ENCODE results near the gene STYK1. TPM values are rescaled to one million over a fixed set of nuclear protein-coding genes. Genes with fewer than 3 reads are reported as not detected.

The STYK1 gene
- total and polyA plus RNA-seq, 10 of the 15 experiments (the other 5 are each of a cell fraction or from before 2014, with no cell fraction given), result 0.62 to 1.2 (median 0.82) TPM; not detected in 1

DNA sequence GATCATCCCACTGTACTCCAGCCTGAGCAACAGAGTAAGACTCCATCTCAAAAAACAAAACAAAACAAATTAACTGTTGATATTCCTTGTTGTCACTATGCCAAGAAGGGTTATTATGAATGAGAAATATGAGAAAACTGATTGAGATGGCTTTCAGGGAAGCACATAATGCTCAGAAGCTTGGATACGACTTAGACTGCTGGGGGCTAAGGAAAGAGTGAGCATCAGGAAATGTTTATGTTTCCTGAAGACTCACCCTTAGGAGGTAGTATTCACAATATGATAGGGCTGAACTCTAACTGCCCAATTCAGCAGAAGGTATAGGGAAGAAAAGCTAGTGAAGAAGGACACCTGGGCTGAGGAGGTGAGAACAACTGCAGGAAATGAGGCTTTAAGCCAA is 6.3 kb downstream of the STYK1 start:
- BruUV-seq (replicated peaks), result no TSS peak
- TF ChIP-seq TAF1 (IDR thresholded peaks at IDR 0.05; ENCODE audit: borderline replicate concordance, low read depth, low read length), result no peak
- no peak for TF ChIP-seq ZNF207 (IDR thresholded peaks at IDR 0.05; ENCODE audit: borderline replicate concordance)
- TF ChIP-seq CBFB (IDR thresholded peaks at IDR 0.05; ENCODE audit: low read depth), result no peak
- no peak for TF ChIP-seq NFYB (IDR thresholded peaks at IDR 0.05; ENCODE audit: insufficient read depth, low read depth, low read length)
- TF ChIP-seq CHD2 (IDR thresholded peaks at IDR 0.05; ENCODE audit: borderline replicate concordance, low read depth, low read length), result no peak
- Histone ChIP-seq H3K79me2 (ENCODE audit: control insufficient read depth, insufficient read depth, low read length) (no peaks in the 10 kb centered on the region), H3K27ac (ENCODE audit: control insufficient read depth, insufficient read depth) (no peak overlapping the region), H3K4me3 (no peak overlapping the region), H3K9ac (ENCODE audit: control insufficient read depth, insufficient read depth, low read length) (no peak overlapping the region), H4K20me1 (ENCODE audit: control insufficient read depth, insufficient read depth) (no peaks in the 10 kb centered on the region), H3K27me3 (replicated peaks in 1 of 2; ENCODE audit: control insufficient read depth in 2 of 2, insufficient read depth in 2 of 2, low read length in 1 of 2) (peaks cover 0 to 1% of the 10 kb centered on the region in 2 experiments; a peak in 2 of 4 replicates), H2AFZ (ENCODE audit: control insufficient read depth, low read depth, low read length) (no peak overlapping the region), H3K9me3 (replicated peaks; ENCODE audit: control insufficient read depth, insufficient read depth, low read length) (no peaks in the 10 kb centered on the region), H3K4me2 (ENCODE audit: control insufficient read depth, insufficient read depth) (no peak overlapping the region), H3K36me3 (ENCODE audit: control insufficient read depth in 2 of 2, insufficient read depth in 2 of 2, low read length in 1 of 2) (no peaks in the 10 kb centered on the region), H3K4me1 (ENCODE audit: control insufficient read depth, insufficient read depth, low read length) (no peaks in the 10 kb centered on the region)
- no peak for FAIRE-seq
- ChIA-PET CTCF (interaction anchor here (0.5 to 0.6 kb wide), 2 partner anchors 54 to 186 kb away, joined by 3 read pairs; partner anchors contain the start of gene MAGOHB), POLR2A (no interaction called here), RAD21 (ENCODE audit: unreplicated experiment) (interaction anchor here (1.5 kb wide), 1 partner anchor 13 kb away, joined by 3 read pairs; no protein-coding TSS in a partner anchor), SMC1A (ENCODE audit: uncharacterized antibody, unreplicated experiment) (interaction anchor here (1.7 kb wide), 1 partner anchor 83 kb away, joined by 4 read pairs; no protein-coding TSS in a partner anchor)
- ATAC-seq, result no peak
- no peak for DNase-seq (ENCODE audit: low read depth, low spot score)
- WGBS (ENCODE audit: insufficient coverage, insufficient replicate concordance, low lambda C conversion rate, missing lambda C conversion rate), result 3% methylated on average over 1 of the region's 1 CpG
- intact Hi-C loops (cut with micrococcal nuclease; ENCODE audit: unreplicated experiment), result no loop called here
- in situ Hi-C loops (cut with MboI), result no loop called here

GRCh38 chr12:10664499-10664898 is 9.4 kb downstream of the STYK1 start:
- Histone ChIP-seq H3K36me3 (ENCODE audit: control insufficient read depth in 2 of 2, insufficient read depth in 2 of 2, low read length in 1 of 2) (no peaks in the 10 kb centered on the region), H2AFZ (ENCODE audit: control insufficient read depth, low read depth, low read length) (no peak overlapping the region), H3K79me2 (ENCODE audit: control insufficient read depth, insufficient read depth, low read length) (no peaks in the 10 kb centered on the region), H3K4me1 (ENCODE audit: control insufficient read depth, insufficient read depth, low read length) (no peaks in the 10 kb centered on the region), H3K27ac (ENCODE audit: control insufficient read depth, insufficient read depth) (no peak overlapping the region), H3K9ac (ENCODE audit: control insufficient read depth, insufficient read depth, low read length) (no peak overlapping the region), H3K27me3 (replicated peaks in 1 of 2; ENCODE audit: control insufficient read depth in 2 of 2, insufficient read depth in 2 of 2, low read length in 1 of 2) (peaks cover 0 to 1% of the 10 kb centered on the region in 2 experiments; a peak in 2 of 4 replicates), H3K9me3 (replicated peaks; ENCODE audit: control insufficient read depth, insufficient read depth, low read length) (no peaks in the 10 kb centered on the region), H3K4me3 (no peak overlapping the region), H4K20me1 (ENCODE audit: control insufficient read depth, insufficient read depth) (no peaks in the 10 kb centered on the region), H3K4me2 (ENCODE audit: control insufficient read depth, insufficient read depth) (no peak overlapping the region)
- ChIA-PET SMC1A (ENCODE audit: uncharacterized antibody, unreplicated experiment) (no interaction called here), RAD21 (ENCODE audit: unreplicated experiment) (no interaction called here), POLR2A (no interaction called here), CTCF (no interaction called here)
- WGBS (ENCODE audit: insufficient coverage, insufficient replicate concordance, low lambda C conversion rate, missing lambda C conversion rate), result 43% methylated on average over 2 of the region's 2 CpGs
- DNase-seq (ENCODE audit: low read depth, low spot score) (no peak), FAIRE-seq (no peak), ATAC-seq (no peak)
- in situ Hi-C loops (cut with MboI) (no loop called here), intact Hi-C loops (cut with micrococcal nuclease; ENCODE audit: unreplicated experiment) (no loop called here)
- TF ChIP-seq PKNOX1 (IDR thresholded peaks at IDR 0.05) (no peak), BMI1 (IDR thresholded peaks at IDR 0.05; ENCODE audit: borderline replicate concordance) (no peak), TAF1 (IDR thresholded peaks at IDR 0.05; ENCODE audit: borderline replicate concordance, low read depth, low read length) (no peak), ZSCAN29 (IDR thresholded peaks at IDR 0.05) (no peak), BACH1 (IDR thresholded peaks at IDR 0.05; ENCODE audit: borderline replicate concordance) (no peak), NR2C1 (IDR thresholded peaks at IDR 0.05) (no peak)
- BruUV-seq (replicated peaks), result no TSS peak

Data from GM12878 (cell line).